ENCODE results near the gene SCT. TPM values are rescaled to one million over a fixed set of nuclear protein-coding genes. Genes with fewer than 3 reads are reported as not detected.

Gene SCT
- total RNA-seq, 1 donor from 2014 or later, result 1.7 TPM

DNA sequence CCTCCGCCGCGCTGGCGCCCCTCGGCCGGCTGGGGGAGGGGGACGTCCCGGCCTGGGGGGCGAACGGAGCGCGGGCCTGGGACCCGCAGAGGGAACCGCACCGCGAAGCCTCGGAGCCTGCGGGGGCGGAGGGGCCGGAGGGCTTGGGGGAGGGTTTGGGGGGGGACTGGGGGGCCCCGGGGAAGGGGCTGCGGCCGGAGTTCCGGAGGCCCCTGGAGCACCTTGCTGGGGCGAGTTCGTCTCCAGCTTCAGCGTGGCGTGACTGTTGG lies 261 bp upstream of the SCT start:
- TF ChIP-seq, protein P1, sequence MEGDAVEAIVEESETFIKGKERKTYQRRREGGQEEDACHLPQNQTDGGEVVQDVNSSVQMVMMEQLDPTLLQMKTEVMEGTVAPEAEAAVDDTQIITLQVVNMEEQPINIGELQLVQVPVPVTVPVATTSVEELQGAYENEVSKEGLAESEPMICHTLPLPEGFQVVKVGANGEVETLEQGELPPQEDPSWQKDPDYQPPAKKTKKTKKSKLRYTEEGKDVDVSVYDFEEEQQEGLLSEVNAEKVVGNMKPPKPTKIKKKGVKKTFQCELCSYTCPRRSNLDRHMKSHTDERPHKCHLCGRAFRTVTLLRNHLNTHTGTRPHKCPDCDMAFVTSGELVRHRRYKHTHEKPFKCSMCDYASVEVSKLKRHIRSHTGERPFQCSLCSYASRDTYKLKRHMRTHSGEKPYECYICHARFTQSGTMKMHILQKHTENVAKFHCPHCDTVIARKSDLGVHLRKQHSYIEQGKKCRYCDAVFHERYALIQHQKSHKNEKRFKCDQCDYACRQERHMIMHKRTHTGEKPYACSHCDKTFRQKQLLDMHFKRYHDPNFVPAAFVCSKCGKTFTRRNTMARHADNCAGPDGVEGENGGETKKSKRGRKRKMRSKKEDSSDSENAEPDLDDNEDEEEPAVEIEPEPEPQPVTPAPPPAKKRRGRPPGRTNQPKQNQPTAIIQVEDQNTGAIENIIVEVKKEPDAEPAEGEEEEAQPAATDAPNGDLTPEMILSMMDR (IDR thresholded peaks at IDR 0.05; ENCODE audit: unreplicated experiment), result no peak
- peak in 1 of 2 experiments; percentile 17 for DNase-seq (ENCODE audit: low spot score in 2 of 2, unreplicated experiment in 2 of 2)
- Mint-ChIP-seq H3K27ac (no peak overlapping the region), H3K4me1 (peaks cover 4% of the 10 kb centered on the region), H3K4me3 (no peak overlapping the region), H3K36me3 (peaks cover 9% of the 10 kb centered on the region), H3K9me3 (no peaks in the 10 kb centered on the region), H3K27me3 (ENCODE audit: low read depth) (peaks cover 22% of the 10 kb centered on the region)

DNA sequence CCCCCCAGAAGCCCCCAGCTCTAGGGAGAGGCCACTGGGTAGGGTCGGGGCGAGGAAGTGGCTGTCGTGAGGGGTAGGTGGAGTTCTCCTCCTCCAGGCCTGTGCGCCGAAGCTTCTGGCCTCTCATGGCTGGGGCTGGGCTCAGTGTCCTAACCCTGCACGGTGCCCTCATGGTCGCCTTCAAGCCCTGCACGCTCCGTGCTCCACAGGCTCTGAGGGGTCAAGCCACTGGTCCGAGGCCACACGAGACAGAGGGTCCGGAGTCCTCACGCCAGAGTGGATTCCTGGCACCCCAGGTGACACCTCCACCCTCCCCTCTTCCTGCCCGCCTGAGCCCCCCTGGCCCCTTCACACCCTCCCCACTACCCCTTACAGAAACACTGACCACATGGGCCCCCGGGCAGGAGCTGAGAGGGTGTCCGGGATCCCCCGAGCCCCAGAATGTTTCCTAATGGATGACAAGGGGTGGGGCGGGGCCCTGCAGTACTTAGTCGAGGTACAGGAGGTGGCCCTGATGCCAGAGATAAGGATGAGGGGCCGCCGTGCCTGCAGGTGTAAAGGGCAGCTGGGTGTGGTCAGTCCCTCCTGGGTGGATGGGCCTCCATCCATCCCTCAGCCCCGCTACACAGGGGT lies 1.2 kb downstream of the SCT start:
- Mint-ChIP-seq H3K36me3 (peaks cover 9% of the 10 kb centered on the region), H3K9me3 (no peaks in the 10 kb centered on the region), H3K4me1 (peaks cover 4% of the 10 kb centered on the region), H3K4me3 (no peak overlapping the region), H3K27me3 (ENCODE audit: low read depth) (peaks cover 22% of the 10 kb centered on the region), H3K27ac (no peak overlapping the region)
- TF ChIP-seq, protein P1 (IDR thresholded peaks at IDR 0.05; ENCODE audit: unreplicated experiment), result no peak
- DNase-seq (ENCODE audit: low spot score in 2 of 2, unreplicated experiment in 2 of 2), result no peak

DNA sequence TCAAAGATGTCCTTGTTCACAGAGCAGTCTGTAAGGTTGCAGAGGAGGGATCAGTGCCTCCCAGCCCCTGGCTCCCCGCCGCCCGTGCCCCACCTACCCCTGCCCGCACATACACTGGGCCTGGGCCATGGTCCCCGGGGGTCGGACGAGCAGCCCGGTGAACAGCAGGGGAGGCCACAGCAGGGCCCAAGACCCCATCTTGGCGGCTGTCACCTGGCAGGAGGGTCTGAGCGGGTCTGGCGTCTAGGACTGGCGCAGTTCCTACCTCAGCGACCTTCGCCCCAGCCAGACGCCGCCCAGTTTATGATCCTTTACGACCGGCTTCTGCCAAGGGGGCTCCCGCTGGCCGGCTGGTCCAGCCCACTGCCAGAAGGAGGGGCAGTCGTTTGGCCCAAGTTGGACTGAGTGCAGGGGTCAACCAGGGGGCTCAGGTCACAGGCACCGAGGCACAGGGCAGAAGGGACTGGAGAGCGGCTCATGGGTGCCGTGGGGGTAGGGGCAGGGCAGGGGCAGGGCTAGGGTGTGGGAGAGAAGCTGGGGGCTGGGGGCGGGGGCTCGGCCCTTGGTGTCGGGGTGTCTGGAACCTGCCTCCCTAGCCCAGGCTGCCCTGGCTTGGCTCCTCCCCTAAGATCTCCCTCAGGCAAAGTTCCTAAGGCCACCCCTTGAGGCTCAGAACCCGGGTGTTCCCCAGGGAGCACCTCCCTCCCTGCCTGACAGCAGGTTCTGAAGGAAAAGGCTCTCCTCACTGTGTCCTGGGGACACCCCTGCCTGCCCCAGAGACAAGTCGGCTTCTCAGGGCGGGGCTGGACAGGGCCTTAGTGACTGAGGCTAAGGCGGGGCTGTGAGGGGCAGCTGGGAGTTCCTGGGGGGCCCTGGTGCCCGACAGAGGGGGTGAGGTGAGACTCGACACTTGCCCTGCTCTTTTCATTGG lies 2.0 kb downstream of the SCT start, which contains the start of gene CDHR5:
Gene CDHR5, minus strand, starts transcription at position 251 of the 931 bp plus-strand sequence. Its CDS starts 53 bp downstream, at position 198.
- no peak for DNase-seq (ENCODE audit: low spot score in 2 of 2, unreplicated experiment in 2 of 2)
- Mint-ChIP-seq H3K36me3 (peaks cover 9% of the 10 kb centered on the region), H3K4me3 (no peak within 1 kb of the TSS), H3K27ac (no peak within 1 kb of the TSS), H3K27me3 (ENCODE audit: low read depth) (peaks cover 22% of the 10 kb centered on the region), H3K9me3 (no peaks in the 10 kb centered on the region), H3K4me1 (peaks cover 4% of the 10 kb centered on the region)
- TF ChIP-seq, protein P1 (IDR thresholded peaks at IDR 0.05; ENCODE audit: unreplicated experiment), result no peak

DNA sequence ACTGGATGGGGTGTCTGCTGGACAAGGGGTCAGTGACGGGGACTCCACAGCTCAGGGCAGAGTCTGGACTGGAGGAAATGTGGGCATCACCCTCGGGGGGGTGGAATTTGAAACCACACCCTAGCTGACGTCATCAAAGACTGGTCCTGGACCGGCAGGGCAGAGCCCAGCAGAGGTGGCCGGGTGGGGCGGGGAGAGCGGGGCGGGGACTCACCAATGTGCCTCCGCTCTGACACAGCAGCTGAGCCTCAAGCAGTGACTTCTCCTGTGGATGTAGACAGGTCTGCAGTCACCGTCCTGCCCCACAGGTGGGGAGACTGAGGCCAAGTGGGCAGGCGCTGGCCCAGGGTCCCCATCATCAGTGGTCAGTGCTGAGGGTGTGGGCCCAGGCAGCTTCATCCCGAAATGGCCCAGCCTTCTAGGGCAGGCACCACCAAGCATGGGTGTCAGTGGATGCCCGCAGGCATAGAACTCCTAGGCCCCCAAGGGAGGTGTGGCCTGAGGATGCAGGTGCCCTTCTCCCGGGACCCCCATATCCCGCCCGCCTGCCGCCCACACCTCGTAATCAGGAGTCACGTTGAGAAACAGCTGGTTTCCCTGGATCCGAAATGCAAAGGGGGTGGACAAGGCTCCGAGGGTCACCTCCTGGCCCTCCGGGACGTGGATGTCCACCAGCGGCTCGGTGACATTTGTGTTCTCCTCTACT lies 2.8 kb downstream of the SCT start:
- TF ChIP-seq, protein P1 (IDR thresholded peaks at IDR 0.05; ENCODE audit: unreplicated experiment), result no peak
- DNase-seq (ENCODE audit: low spot score in 2 of 2, unreplicated experiment in 2 of 2), result no peak
- Mint-ChIP-seq H3K36me3 (peaks cover 9% of the 10 kb centered on the region), H3K4me1 (peaks cover 4% of the 10 kb centered on the region), H3K9me3 (no peaks in the 10 kb centered on the region), H3K27ac (no peak overlapping the region), H3K4me3 (no peak overlapping the region), H3K27me3 (ENCODE audit: low read depth) (peaks cover 18% of the 10 kb centered on the region)

DNA sequence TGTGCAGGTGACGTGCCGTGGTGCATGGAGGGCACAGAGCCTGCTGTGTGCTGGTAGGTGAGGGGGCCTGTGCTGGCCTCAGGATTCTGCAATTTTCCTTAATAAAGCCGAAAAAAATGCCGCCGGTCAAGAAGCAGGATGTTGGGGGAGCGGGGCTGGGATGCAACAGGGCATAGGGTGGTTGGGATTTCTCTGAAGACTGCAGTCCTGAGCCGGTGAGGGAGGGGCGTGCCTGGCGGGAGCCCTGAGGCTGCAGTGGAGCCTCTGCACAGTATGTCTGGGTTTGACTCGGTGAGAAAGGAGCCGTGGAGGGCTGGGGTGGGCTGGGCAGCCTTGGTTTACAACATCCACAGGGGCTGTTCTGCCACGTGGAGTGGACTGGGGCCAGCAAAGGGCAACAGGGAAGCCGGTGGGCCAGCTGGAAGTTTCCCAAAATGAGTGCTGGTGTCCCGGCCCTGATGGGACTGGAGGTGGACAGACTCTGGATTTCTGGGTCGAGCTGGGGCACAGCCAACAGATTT lies 3.6 kb downstream of the SCT start:
- TF ChIP-seq, protein P1 (IDR thresholded peaks at IDR 0.05; ENCODE audit: unreplicated experiment), result no peak
- Mint-ChIP-seq H3K27me3 (ENCODE audit: low read depth) (peaks cover 12% of the 10 kb centered on the region), H3K9me3 (no peaks in the 10 kb centered on the region), H3K36me3 (peaks cover 7% of the 10 kb centered on the region), H3K4me3 (no peak overlapping the region), H3K27ac (no peak overlapping the region), H3K4me1 (peaks cover 2% of the 10 kb centered on the region)
- DNase-seq (ENCODE audit: low spot score in 2 of 2, unreplicated experiment in 2 of 2), result no peak
